GM10248 (cell line): ENCODE data around the gene MAP3K14.

ENCODE experiments used
- CTCF ChIA-PET: fragments of 300-600 bp; sonication (Branson Sonifier 250); formaldehyde crosslinking; extraction: SDS; loops from one replicate; lab custom pipeline; 2021; ENCODE audit warnings: antibody characterized with exemption; lab: Yijun Ruan, JAX
- POLR2A ChIA-PET: fragments of 350-650 bp; sonication (Branson Sonifier 250); formaldehyde crosslinking; extraction: SDS; loops from one replicate; lab custom pipeline; 2020; ENCODE audit warnings: antibody characterized with exemption; lab: Yijun Ruan, JAX
- DNase-seq: peaks from one replicate; pipeline ENCODE4 v3.0.0; 2012; ENCODE audit errors: extremely low spot score
- TF ChIP-seq, protein P1 (sequence below): IDR thresholded peaks from 2 replicates; pipeline ENCODE4 v1.5.1; 2012; ENCODE audit warnings: mild to moderate bottlenecking, low read depth; ENCODE audit errors: extremely low read depth, missing control alignments, control extremely low read depth

The MAP3K14 gene

DNA sequence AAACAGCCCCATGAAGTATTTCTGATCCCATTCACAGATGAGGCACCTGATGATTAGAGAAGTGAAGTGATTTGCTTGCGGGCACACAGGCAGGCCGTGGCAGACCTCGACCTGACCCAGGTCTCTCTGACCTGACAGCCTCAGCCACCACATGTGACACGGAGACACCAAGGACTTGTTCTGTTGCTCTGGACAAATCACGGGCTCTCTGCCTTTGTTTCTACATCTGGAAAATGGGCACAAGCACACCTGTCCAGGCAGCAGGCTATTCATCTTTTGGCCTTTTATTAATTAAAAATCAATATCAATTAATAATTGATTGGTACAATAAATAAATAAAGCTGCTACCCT lies 3.4 kb downstream of the MAP3K14 start:
- no peak for DNase-seq
- POLR2A ChIA-PET: interaction anchor here (0.6 to 0.7 kb wide), 2 partner anchors 35 to 163 kb away, joined by 3 read pairs; no protein-coding TSS in a partner anchor
- TF ChIP-seq, protein P1, sequence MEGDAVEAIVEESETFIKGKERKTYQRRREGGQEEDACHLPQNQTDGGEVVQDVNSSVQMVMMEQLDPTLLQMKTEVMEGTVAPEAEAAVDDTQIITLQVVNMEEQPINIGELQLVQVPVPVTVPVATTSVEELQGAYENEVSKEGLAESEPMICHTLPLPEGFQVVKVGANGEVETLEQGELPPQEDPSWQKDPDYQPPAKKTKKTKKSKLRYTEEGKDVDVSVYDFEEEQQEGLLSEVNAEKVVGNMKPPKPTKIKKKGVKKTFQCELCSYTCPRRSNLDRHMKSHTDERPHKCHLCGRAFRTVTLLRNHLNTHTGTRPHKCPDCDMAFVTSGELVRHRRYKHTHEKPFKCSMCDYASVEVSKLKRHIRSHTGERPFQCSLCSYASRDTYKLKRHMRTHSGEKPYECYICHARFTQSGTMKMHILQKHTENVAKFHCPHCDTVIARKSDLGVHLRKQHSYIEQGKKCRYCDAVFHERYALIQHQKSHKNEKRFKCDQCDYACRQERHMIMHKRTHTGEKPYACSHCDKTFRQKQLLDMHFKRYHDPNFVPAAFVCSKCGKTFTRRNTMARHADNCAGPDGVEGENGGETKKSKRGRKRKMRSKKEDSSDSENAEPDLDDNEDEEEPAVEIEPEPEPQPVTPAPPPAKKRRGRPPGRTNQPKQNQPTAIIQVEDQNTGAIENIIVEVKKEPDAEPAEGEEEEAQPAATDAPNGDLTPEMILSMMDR: no peak
- CTCF ChIA-PET: interaction anchor here (0.7 to 6.1 kb wide), 9 partner anchors 9 to 178 kb away, joined by 3 to 37 read pairs (median 10); partner anchors contain the start of gene ACBD4

DNA sequence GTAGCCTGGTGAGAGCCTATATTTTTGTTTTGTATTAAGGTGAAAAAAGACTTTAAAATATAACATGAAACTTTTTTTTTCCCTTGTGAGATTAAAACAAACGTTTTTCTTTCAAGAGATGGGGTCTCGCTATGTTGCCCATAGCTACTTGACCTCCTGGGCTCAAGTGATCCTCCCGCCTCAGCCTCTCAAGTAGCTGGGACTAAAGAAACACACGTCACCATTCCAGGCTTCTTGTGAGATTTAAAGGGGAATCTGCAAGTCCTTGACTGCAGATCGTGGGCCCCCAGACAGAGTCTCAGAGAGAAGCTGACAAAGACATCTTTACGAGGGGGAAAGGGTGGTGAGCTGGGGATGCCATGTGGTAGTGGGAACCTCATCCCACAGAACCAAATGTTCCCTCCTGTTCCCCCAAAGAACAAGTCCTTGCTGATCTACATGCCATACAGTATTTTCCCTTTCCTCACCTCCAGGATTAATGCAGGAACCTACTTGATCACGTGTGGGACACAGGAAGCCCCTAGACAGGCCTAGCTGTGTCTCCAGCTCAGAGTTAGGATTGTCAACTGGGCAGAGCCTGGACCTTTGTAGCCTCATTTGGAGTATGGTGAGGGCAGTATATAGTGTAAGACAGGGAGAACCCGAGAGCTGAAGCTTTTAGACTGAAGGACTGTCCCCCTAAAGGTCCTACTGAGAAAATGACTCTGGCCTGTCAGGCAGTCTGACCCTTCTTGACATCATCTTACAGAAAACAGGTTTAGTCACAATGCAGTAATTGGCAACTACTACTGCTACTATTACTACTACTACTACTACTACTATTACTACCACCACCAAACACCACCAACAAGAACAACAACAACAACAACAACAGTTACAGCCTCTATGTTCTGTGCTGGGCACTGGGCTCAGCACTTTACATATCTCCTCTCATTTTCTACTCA lies 4.1 kb downstream of the MAP3K14 start:
- TF ChIP-seq, protein P1: no peak
- ChIA-PET CTCF (interaction anchor here (0.7 to 5.4 kb wide), 20 partner anchors 11 to 177 kb away, joined by 3 to 37 read pairs (median 5); partner anchors contain the start of gene ACBD4), POLR2A (interaction anchor here (0.7 to 1.5 kb wide), 9 partner anchors 10 to 163 kb away, joined by 3 to 5 read pairs (median 3); no protein-coding TSS in a partner anchor)
- DNase-seq: no peak

DNA sequence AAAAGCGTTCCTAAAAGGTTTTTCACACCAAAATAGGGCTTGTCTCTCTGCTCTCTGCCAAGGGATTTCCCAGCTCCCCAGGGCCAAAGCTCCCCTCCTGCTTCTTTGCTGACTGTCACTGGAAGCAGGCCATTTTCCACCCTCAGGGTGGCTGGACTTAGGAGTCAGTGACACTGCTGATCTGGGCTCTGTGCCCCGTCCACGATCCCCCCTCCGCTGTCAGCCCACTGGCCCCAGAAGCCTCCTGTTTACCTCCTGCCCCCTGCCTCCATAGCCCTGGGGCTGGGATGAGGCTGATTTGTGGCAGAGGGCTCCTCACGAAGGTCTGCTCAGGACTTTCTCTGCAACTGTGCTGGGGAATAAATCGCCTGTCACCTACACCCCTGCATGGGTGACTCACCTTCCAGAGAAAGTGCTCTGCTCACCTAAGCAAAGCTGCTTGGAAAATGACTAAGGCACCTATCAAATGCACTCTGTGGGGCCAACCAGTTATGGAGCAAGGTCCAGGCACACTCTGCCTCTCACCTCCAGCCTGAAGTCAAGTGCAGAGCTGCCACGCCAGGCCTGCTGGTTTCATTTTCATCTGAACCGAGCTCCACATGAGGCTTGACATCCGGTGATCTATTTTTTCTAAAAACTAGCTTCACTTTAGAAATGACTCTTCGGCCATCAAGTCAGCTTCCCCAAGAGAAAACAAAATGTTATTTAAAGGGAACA lies 4.9 kb downstream of the MAP3K14 start:
- CTCF ChIA-PET: interaction anchor here (0.7 to 5.4 kb wide), 23 partner anchors 10 to 177 kb away, joined by 3 to 37 read pairs (median 5); partner anchors contain the start of gene ACBD4
- POLR2A ChIA-PET: interaction anchor here (0.7 to 1.5 kb wide), 9 partner anchors 10 to 162 kb away, joined by 3 to 5 read pairs (median 3); no protein-coding TSS in a partner anchor
- TF ChIP-seq, protein P1: no peak
- peak; percentile 77 for DNase-seq

DNA sequence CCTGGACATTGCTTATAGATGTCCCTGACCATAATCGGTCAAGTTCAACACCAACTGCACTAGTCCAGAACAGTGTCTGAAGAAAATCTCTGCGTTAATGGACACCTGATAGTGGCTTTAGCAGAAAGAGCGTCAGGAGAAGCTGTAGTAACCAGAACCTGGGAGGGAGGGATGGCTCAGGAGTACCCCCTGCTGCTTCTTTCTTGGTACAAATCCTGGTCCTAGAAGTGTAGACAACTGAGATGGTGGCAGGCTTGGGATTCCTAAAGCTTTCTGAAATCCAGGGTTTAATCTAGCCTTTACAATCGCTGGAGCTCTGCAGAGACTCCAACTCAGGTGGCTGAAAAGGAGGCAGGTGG lies 5.4 kb downstream of the MAP3K14 start:
- ChIA-PET CTCF (interaction anchor here (0.6 to 5.4 kb wide), 14 partner anchors 9 to 275 kb away, joined by 3 to 37 read pairs (median 5); partner anchors contain the start of gene ACBD4), POLR2A (interaction anchor here (1.4 kb wide), 1 partner anchor 9 kb away, joined by 5 read pairs; no protein-coding TSS in a partner anchor)
- no peak for DNase-seq
- TF ChIP-seq, protein P1: no peak

DNA sequence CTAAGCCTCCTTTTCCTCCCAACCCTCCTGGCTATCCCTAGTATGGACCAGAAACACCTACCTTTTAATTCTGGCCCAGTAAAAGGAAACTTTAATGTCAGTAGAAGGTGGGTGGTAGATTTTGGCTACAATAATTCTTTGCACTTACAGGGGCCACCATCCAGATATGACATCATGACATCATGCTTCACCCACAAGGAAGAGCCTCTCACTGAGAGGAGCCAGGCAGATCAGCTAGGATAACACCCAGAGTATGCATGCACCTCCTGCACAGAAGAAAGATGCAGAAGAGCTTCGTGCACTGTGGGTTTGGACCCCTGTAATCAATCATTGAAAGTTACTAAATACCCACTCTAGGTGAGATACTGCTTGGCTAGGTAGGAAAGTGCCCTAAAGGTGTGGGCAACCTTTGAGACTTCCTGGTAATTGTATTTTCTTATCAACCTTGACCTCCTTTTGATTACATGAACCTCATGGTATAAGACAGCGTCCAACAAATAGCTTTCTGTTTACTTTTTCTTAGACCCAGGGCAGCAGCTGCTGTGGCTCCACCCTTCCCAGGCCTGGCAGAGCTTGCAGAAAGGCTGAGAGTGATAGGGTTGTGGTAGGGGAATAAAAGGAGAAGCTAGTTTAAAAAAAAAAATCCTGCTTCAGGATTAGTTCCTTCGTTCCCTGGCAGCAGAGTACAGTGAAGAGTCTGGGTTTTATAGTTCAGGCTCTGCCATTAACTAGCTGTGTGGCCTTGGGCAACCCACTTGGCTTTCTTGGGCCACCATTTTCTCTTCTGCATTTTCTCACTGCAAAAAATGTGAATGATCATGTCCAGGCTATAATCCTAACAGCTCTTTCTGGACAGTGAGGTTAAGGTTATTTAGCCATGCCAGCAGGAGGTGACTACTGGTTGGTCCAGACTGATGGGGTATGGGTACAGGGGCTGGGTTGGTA lies 6.2 kb downstream of the MAP3K14 start:
- ChIA-PET CTCF (interaction anchor here (0.6 to 5.4 kb wide), 11 partner anchors 10 to 276 kb away, joined by 3 to 37 read pairs (median 4); partner anchors contain the start of gene ACBD4), POLR2A (interaction anchor here (1.4 kb wide), 1 partner anchor 8 kb away, joined by 5 read pairs; no protein-coding TSS in a partner anchor)
- TF ChIP-seq, protein P1: no peak
- DNase-seq: no peak
